ENCODE results near the gene NDRG3. TPM values are rescaled to one million over a fixed set of nuclear protein-coding genes. Genes with fewer than 3 reads are reported as not detected.
A peak's percentile ranks its signal among the peaks of the same experiment; 100 is the strongest.

NDRG3 gene
- total and polyA plus RNA-seq, 10 of the 15 experiments (the other 5 are each of a cell fraction or from before 2014, with no cell fraction given): 11.2 to 29.7 (median 14.9) TPM

GRCh38 chr20:36628076-36628475 lies 117.8 kb downstream of the NDRG3 start (continued):
- TF ChIP-seq IRF3 (IDR thresholded peaks at IDR 0.05) (no peak), ATF7 (IDR thresholded peaks at IDR 0.05; ENCODE audit: low read depth) (0 out of 2 replicates have a peak, but pooled peaks have one; percentile 28)

- H3K4me3 ChIP-seq: no peak overlapping the region
- intact Hi-C loops (cut with micrococcal nuclease; ENCODE audit: unreplicated experiment) (no loop called here), in situ Hi-C loops (cut with MboI) (no loop called here)
- H2AFZ ChIP-seq (ENCODE audit: control insufficient read depth, low read depth, low read length): no peak overlapping the region
- no peaks in the 10 kb centered on the region for H4K20me1 ChIP-seq (ENCODE audit: control insufficient read depth, insufficient read depth)
- DNase-seq (ENCODE audit: low read depth, low spot score) (no peak), FAIRE-seq (no peak), ATAC-seq (no peak)
- H3K27ac ChIP-seq (ENCODE audit: control insufficient read depth, insufficient read depth): no peak overlapping the region
- SMC1A ChIA-PET (ENCODE audit: uncharacterized antibody, unreplicated experiment): interaction anchor here (1.7 kb wide), 1 partner anchor 262 kb away, joined by 3 read pairs; no protein-coding TSS in a partner anchor
- 21% methylated on average over 2 of the region's 2 CpGs for WGBS (ENCODE audit: insufficient coverage, insufficient replicate concordance, low lambda C conversion rate, missing lambda C conversion rate)
- H3K4me1 ChIP-seq (ENCODE audit: control insufficient read depth, insufficient read depth, low read length): peaks cover 6% of the 10 kb centered on the region
- no peak overlapping the region for H3K9ac ChIP-seq (ENCODE audit: control insufficient read depth, insufficient read depth, low read length)
- H3K79me2 ChIP-seq (ENCODE audit: control insufficient read depth, insufficient read depth, low read length): no peaks in the 10 kb centered on the region
- no peaks in the 10 kb centered on the region for H3K36me3 ChIP-seq (ENCODE audit: control insufficient read depth in 2 of 2, insufficient read depth in 2 of 2, low read length in 1 of 2)
- RAD21 ChIA-PET (ENCODE audit: unreplicated experiment): no interaction called here
- CTCF ChIA-PET: no interaction called here
- TF ChIP-seq NR2C2 (IDR thresholded peaks at IDR 0.05; ENCODE audit: borderline replicate concordance, control insufficient read depth, insufficient read length, low read depth) (no peak), PAX5 (IDR thresholded peaks at IDR 0.05; ENCODE audit: borderline replicate concordance, low read depth, low read length) (no peak), CBX3 (IDR thresholded peaks at IDR 0.05; ENCODE audit: borderline replicate concordance, low read depth) (no peak), MXI1 (IDR thresholded peaks at IDR 0.05; ENCODE audit: low read depth, low read length) (no peak), ZNF274 (IDR thresholded peaks at IDR 0.05; ENCODE audit: insufficient read depth, insufficient read length) (no peak), KLF5 (IDR thresholded peaks at IDR 0.05; ENCODE audit: partially characterized antibody) (no peak), BCL11A (IDR thresholded peaks at IDR 0.05; ENCODE audit: low read depth, low read length) (no peak), MTA2 (IDR thresholded peaks at IDR 0.05; ENCODE audit: low read depth) (no peak), CHD2 (IDR thresholded peaks at IDR 0.05; ENCODE audit: borderline replicate concordance, low read depth, low read length) (no peak), NFXL1 (IDR thresholded peaks at IDR 0.05; ENCODE audit: borderline replicate concordance) (no peak), GABPA (IDR thresholded peaks at IDR 0.05; ENCODE audit: low read depth) (no peak), HDAC6 (IDR thresholded peaks at IDR 0.05; ENCODE audit: unreplicated experiment) (no peak), IKZF1 (conservative IDR thresholded peaks at IDR 0.05) (no peak), NFYB (IDR thresholded peaks at IDR 0.05; ENCODE audit: insufficient read depth, low read depth, low read length) (no peak), RELB (IDR thresholded peaks at IDR 0.05; ENCODE audit: low read depth) (no peak), STAT3 (IDR thresholded peaks at IDR 0.05; ENCODE audit: low read depth, low read length) (no peak), RFX5 (IDR thresholded peaks at IDR 0.05; ENCODE audit: low read depth, low read length) (no peak)
- TF ChIP-seq, protein P1, sequence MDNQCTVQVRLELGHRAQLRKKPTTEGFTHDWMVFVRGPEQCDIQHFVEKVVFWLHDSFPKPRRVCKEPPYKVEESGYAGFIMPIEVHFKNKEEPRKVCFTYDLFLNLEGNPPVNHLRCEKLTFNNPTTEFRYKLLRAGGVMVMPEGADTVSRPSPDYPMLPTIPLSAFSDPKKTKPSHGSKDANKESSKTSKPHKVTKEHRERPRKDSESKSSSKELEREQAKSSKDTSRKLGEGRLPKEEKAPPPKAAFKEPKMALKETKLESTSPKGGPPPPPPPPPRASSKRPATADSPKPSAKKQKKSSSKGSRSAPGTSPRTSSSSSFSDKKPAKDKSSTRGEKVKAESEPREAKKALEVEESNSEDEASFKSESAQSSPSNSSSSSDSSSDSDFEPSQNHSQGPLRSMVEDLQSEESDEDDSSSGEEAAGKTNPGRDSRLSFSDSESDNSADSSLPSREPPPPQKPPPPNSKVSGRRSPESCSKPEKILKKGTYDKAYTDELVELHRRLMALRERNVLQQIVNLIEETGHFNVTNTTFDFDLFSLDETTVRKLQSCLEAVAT (IDR thresholded peaks at IDR 0.05): no peak
- H3K27me3 ChIP-seq (replicated peaks in 1 of 2; ENCODE audit: control insufficient read depth in 2 of 2, insufficient read depth in 2 of 2, low read length in 1 of 2): no peaks in the 10 kb centered on the region
- no TSS peak for BruUV-seq (replicated peaks)
- POLR2A ChIA-PET: interaction anchor here (0.7 kb wide), 1 partner anchor 210 kb away, joined by 4 read pairs; no protein-coding TSS in a partner anchor
- no peak overlapping the region for H3K4me2 ChIP-seq (ENCODE audit: control insufficient read depth, insufficient read depth)
- H3K9me3 ChIP-seq (replicated peaks; ENCODE audit: control insufficient read depth, insufficient read depth, low read length): no peaks in the 10 kb centered on the region
These were observed 121.0 kb downstream of the NDRG3 start for GRCh38 chr20:36624944-36625324.
